H9 (cell line): Measurements from ENCODE around the gene SNN. TPM values are rescaled to one million over a fixed set of nuclear protein-coding genes. Genes with fewer than 3 reads are reported as not detected.

Source experiments
- DNase-seq: peaks from one replicate; pipeline ENCODE4 v3.0.0-alpha.2; 2017
- H2AFZ ChIP-seq: one replicate; pipeline ENCODE4 v1.6.1; 2013; ENCODE audit warnings: mild to moderate bottlenecking, low read length, control low read depth, moderate library complexity
- H2AK5ac ChIP-seq: 2 replicates; pipeline ENCODE4 v1.6.1; 2013; ENCODE audit warnings: low read length, control low read depth, mixed read lengths; ENCODE audit not compliant: insufficient read length
- H2BK120ac ChIP-seq: one replicate; pipeline ENCODE4 v1.6.1; 2013; ENCODE audit warnings: low read depth, mild to moderate bottlenecking, low read length, control low read depth, inconsistent platforms; ENCODE audit not compliant: poor library complexity, severe bottlenecking
- H2BK12ac ChIP-seq: 2 replicates; pipeline ENCODE4 v1.6.1; 2013; ENCODE audit warnings: low read length, control low read depth, mixed read lengths, low read depth; ENCODE audit not compliant: insufficient read length
- H2BK15ac ChIP-seq: 2 replicates; pipeline ENCODE4 v1.6.1; 2013; ENCODE audit warnings: low read depth, low read length, control low read depth
- H2BK20ac ChIP-seq: one replicate; pipeline ENCODE4 v1.6.1; 2013; ENCODE audit warnings: low read depth, mild to moderate bottlenecking, low read length, control low read depth, inconsistent platforms; ENCODE audit not compliant: poor library complexity, severe bottlenecking
- H2BK5ac ChIP-seq: 2 replicates; pipeline ENCODE4 v1.6.1; 2013; ENCODE audit warnings: low read length, control low read depth, mixed read lengths; ENCODE audit not compliant: insufficient read length
- H3K14ac ChIP-seq: 2 replicates; pipeline ENCODE4 v1.6.1; 2013; ENCODE audit warnings: low read length, control low read depth; ENCODE audit not compliant: insufficient read depth
- H3K18ac ChIP-seq: 2 replicates; pipeline ENCODE4 v1.6.1; 2013; ENCODE audit warnings: low read depth, mild to moderate bottlenecking, mixed read lengths, low read length, control low read depth; ENCODE audit not compliant: insufficient read length
- H3K23ac ChIP-seq: 2 replicates; pipeline ENCODE4 v1.6.1; 2013; ENCODE audit warnings: low read length, control low read depth, mixed read lengths, low read depth; ENCODE audit not compliant: insufficient read length
- H3K23me2 ChIP-seq: 2 replicates; pipeline ENCODE4 v1.6.1; 2013; ENCODE audit warnings: low read depth, mild to moderate bottlenecking, mixed read lengths, low read length, control low read depth; ENCODE audit not compliant: insufficient read length, poor library complexity, severe bottlenecking
- H3K27ac ChIP-seq: 2 replicates; pipeline ENCODE4 v1.5.1; 2013; ENCODE audit warnings: low read length, control low read depth, mixed read lengths, low read depth; ENCODE audit not compliant: insufficient read length
- H3K27me3 ChIP-seq: 2 replicates; pipeline ENCODE4 v1.6.1; 2013; ENCODE audit warnings: low read length, control low read depth, inconsistent platforms; ENCODE audit not compliant: insufficient read depth
- H3K4ac ChIP-seq: 2 replicates; pipeline ENCODE4 v1.6.1; 2013; ENCODE audit warnings: low read depth, mild to moderate bottlenecking, control low read depth, inconsistent platforms, low read length, moderate library complexity
- H3K4me1 ChIP-seq: 2 replicates; pipeline ENCODE4 v1.6.1; 2013; ENCODE audit warnings: low read length, control low read depth, inconsistent platforms; ENCODE audit not compliant: insufficient read depth
- H3K4me2 ChIP-seq: 2 replicates; pipeline ENCODE4 v1.6.1; 2013; ENCODE audit warnings: low read length, control low read depth, mixed read lengths; ENCODE audit not compliant: insufficient read length, insufficient read depth
- H3K56ac ChIP-seq: 2 replicates; pipeline ENCODE4 v1.6.1; 2013; ENCODE audit warnings: low read depth, mild to moderate bottlenecking, mixed read lengths, low read length, control low read depth; ENCODE audit not compliant: insufficient read length
- H3K79me1 ChIP-seq: 2 replicates; pipeline ENCODE4 v1.6.1; 2013; ENCODE audit warnings: low read depth, mild to moderate bottlenecking, moderate library complexity, low read length, control low read depth, inconsistent platforms; ENCODE audit not compliant: insufficient read depth, poor library complexity, severe bottlenecking
- H3K79me2 ChIP-seq: 2 replicates; pipeline ENCODE4 v1.6.1; 2013; ENCODE audit warnings: low read length, control low read depth, inconsistent platforms; ENCODE audit not compliant: insufficient read depth
- H3K9ac ChIP-seq: 2 replicates; pipeline ENCODE4 v1.6.1; 2013; ENCODE audit warnings: low read length, control low read depth, mixed read lengths; ENCODE audit not compliant: insufficient read length; ENCODE audit errors: extremely low read depth
- H3K9me3 ChIP-seq: one replicate; pipeline ENCODE4 v1.6.1; 2013; ENCODE audit warnings: low read depth, low read length, inconsistent platforms; ENCODE audit not compliant: control insufficient read depth
- H3T11ph ChIP-seq: one replicate; pipeline ENCODE4 v1.6.1; 2013; ENCODE audit warnings: mild to moderate bottlenecking, low read length, control low read depth, inconsistent platforms
- H4K20me1 ChIP-seq: one replicate; pipeline ENCODE4 v1.6.1; 2013; ENCODE audit not compliant: control insufficient read depth, insufficient read length, insufficient read depth
- H4K5ac ChIP-seq: 2 replicates; pipeline ENCODE4 v1.6.1; 2013; ENCODE audit warnings: low read depth, mild to moderate bottlenecking, mixed read lengths, low read length, control low read depth; ENCODE audit not compliant: insufficient read length
- H4K8ac ChIP-seq: replicated peaks from 2 replicates; pipeline ENCODE4 v1.6.1; 2013; ENCODE audit warnings: low read length, control low read depth, mixed read lengths, low read depth; ENCODE audit not compliant: insufficient read length
- H4K91ac ChIP-seq: 2 replicates; pipeline ENCODE4 v1.6.1; 2013; ENCODE audit warnings: low read depth, mild to moderate bottlenecking, moderate library complexity, mixed read lengths, low read length, control low read depth; ENCODE audit not compliant: insufficient read length
- H3K27ac Mint-ChIP-seq, 3 experiments: 2 replicates in 2 of 3; 3 replicates in 1 of 3; pipeline ENCODE4 v1.8.0; 2020 to 2021; ENCODE audit warnings: mixed read lengths in 3 of 3, mild to moderate bottlenecking in 1 of 3, moderate library complexity in 1 of 3
- H3K27me3 Mint-ChIP-seq: 2 replicates; pipeline ENCODE4 v1.8.0; 2021; ENCODE audit warnings: low read depth, mild to moderate bottlenecking, moderate library complexity, mixed read lengths
- H3K36me3 Mint-ChIP-seq, 3 experiments: 2 replicates in 2 of 3; 3 replicates in 1 of 3; pipeline ENCODE4 v1.8.0; 2020 to 2021; ENCODE audit warnings: low read depth in 3 of 3, mixed read lengths in 3 of 3; ENCODE audit not compliant: insufficient read depth in 1 of 3
- H3K4me1 Mint-ChIP-seq, 2 experiments: 2 replicates each; pipeline ENCODE4 v1.8.0; 2020; ENCODE audit warnings: mixed read lengths in 2 of 2
- H3K4me3 Mint-ChIP-seq, 2 experiments: 2 replicates in 1 of 2; 3 replicates in 1 of 2; pipeline ENCODE4 v1.8.0; 2020 to 2021; ENCODE audit warnings: mild to moderate bottlenecking in 2 of 2, mixed read lengths in 2 of 2, moderate library complexity in 1 of 2
- H3K9me3 Mint-ChIP-seq, 2 experiments: 2 replicates in 1 of 2; 3 replicates in 1 of 2; pipeline ENCODE4 v1.8.0; 2020; ENCODE audit warnings: mild to moderate bottlenecking in 2 of 2, mixed read lengths in 2 of 2, moderate library complexity in 1 of 2
- WGBS: extraction: QIAGEN DNeasy Blood & Tissue Kit; methylation state at CpG from one replicate; pipeline ENCODE4 v1.1.7; 2013; ENCODE audit warnings: missing lambda C conversion rate, low lambda C conversion rate, mixed read lengths; ENCODE audit not compliant: insufficient read length; ENCODE audit errors: extremely low coverage; 5-methylcytosine and 5-hydroxymethylcytosine counted together
- total RNA-seq: library from RNA; stranded (reverse); gene quantifications from 2 replicates; pipeline ENCODE4 v1.2.1, GENCODE V29; 2021
- TF ChIP-seq, protein P1 (sequence below): fragments of 200-600 bp; sonication (generic); conservative IDR thresholded peaks from 3 replicates; pipeline ENCODE4 v1.8.0; 2021; ENCODE audit warnings: antibody characterized with exemption, mild to moderate bottlenecking

Gene SNN
- total RNA-seq, 1 experiment from 2014 or later: 44.2 TPM

DNA sequence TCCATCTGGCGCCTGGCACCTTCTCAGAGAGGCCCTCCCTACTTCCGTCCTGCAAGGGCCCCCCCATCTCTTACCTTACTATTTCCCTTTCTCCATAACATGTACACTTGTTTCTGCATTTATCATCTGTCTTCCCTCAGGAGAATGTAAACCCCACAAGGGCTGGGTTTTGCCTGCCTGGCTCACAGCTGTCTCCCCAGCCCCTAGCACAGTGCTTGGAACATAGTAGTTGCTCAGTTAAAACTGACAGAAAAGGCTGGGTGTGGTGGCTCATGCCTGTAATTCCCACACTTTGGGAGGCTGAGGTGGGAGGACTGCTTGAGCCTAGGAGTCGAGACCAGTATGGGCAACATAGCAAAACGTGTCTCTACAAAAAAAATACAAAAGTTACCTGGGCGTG, 5.7 kb upstream of the SNN start:
- H3K27ac Mint-ChIP-seq: 0 out of 7 replicates have a peak overlapping the region, but pooled peaks of 1 of the 3 experiments have one; percentile 9
- no peaks in the 10 kb centered on the region for H3K79me2 ChIP-seq
- no peak overlapping the region for H3K4me3 Mint-ChIP-seq
- peaks cover 24 to 34% of the 10 kb centered on the region in 2 experiments for H3K4me1 Mint-ChIP-seq
- H3K4ac ChIP-seq: no peak overlapping the region
- H3K14ac ChIP-seq: no peak overlapping the region
- no peak overlapping the region for H2BK15ac ChIP-seq
- no peaks in the 10 kb centered on the region for H3K36me3 Mint-ChIP-seq
- H3K23ac ChIP-seq: no peak overlapping the region
- peaks cover 3% of the 10 kb centered on the region for H3K27me3 Mint-ChIP-seq
- H3K9ac ChIP-seq: no peak overlapping the region
- no peaks in the 10 kb centered on the region for H3K23me2 ChIP-seq
- no peaks in the 10 kb centered on the region for H4K20me1 ChIP-seq
- H2BK120ac ChIP-seq: no peak overlapping the region
- H3K27ac ChIP-seq: no peak overlapping the region
- no peak overlapping the region for H2BK20ac ChIP-seq
- no peak overlapping the region for H4K5ac ChIP-seq
- H3K56ac ChIP-seq: no peak overlapping the region
- no peak overlapping the region for H2BK5ac ChIP-seq
- no peaks in the 10 kb centered on the region for H3K9me3 ChIP-seq
- peaks cover 8% of the 10 kb centered on the region; the same call in 1 of the 2 replicates for H3K4me1 ChIP-seq
- no peak for DNase-seq
- H4K91ac ChIP-seq: no peak overlapping the region
- no peak overlapping the region for H3K4me2 ChIP-seq
- no peak overlapping the region for H2AK5ac ChIP-seq
- H3T11ph ChIP-seq: no peak overlapping the region
- no peaks in the 10 kb centered on the region for H3K79me1 ChIP-seq
- H3K27me3 ChIP-seq: no peaks in the 10 kb centered on the region
- H2BK12ac ChIP-seq: no peak overlapping the region
- WGBS: no CpG with 5 or more reads among the region's 5 CpGs
- no peak overlapping the region for H3K18ac ChIP-seq
- TF ChIP-seq, protein P1, sequence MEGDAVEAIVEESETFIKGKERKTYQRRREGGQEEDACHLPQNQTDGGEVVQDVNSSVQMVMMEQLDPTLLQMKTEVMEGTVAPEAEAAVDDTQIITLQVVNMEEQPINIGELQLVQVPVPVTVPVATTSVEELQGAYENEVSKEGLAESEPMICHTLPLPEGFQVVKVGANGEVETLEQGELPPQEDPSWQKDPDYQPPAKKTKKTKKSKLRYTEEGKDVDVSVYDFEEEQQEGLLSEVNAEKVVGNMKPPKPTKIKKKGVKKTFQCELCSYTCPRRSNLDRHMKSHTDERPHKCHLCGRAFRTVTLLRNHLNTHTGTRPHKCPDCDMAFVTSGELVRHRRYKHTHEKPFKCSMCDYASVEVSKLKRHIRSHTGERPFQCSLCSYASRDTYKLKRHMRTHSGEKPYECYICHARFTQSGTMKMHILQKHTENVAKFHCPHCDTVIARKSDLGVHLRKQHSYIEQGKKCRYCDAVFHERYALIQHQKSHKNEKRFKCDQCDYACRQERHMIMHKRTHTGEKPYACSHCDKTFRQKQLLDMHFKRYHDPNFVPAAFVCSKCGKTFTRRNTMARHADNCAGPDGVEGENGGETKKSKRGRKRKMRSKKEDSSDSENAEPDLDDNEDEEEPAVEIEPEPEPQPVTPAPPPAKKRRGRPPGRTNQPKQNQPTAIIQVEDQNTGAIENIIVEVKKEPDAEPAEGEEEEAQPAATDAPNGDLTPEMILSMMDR: no peak
- no peaks in the 10 kb centered on the region for H3K9me3 Mint-ChIP-seq
- no peak overlapping the region for H4K8ac ChIP-seq
- no peak overlapping the region for H2AFZ ChIP-seq
